Suprapubic skin (tissue), 4 donors: ENCODE results near the gene COL28A1.

Source experiments
- POLR2A ChIP-seq, 2 donors: fragments of 450-650 bp; IDR thresholded peaks; one replicate each; pipeline ENCODE4 v1.6.1; 2017; ENCODE audit warnings: antibody characterized with exemption in 2 of 2, mild to moderate bottlenecking in 2 of 2, moderate library complexity in 2 of 2
- POLR2AphosphoS5 ChIP-seq, 3 donors: sonication (generic); formaldehyde crosslinking; IDR thresholded peaks; one replicate each; pipeline ENCODE4 v1.6.1; 2017; ENCODE audit warnings: antibody characterized with exemption in 3 of 3

GRCh38 chr7:7567898-7568531 lies 32.3 kb upstream of the COL28A1 start:
- TF ChIP-seq POLR2AphosphoS5 (IDR thresholded peaks at IDR 0.05) (no peak), POLR2A (IDR thresholded peaks at IDR 0.05) (no peak)
